Measurements from ENCODE around the gene POC1B.

- TF ChIP-seq CTCF (IDR thresholded peaks at IDR 0.05 in 8 of 11, conservative IDR thresholded peaks at IDR 0.05 in 3 of 11) (no peak), POLR2AphosphoS5 (IDR thresholded peaks at IDR 0.05) (no peak)
These were observed 18.6 kb downstream of the POC1B start for GRCh38 chr12:89507015-89507824.
